Frontal cortex (tissue), 4 donors: ENCODE measurements around the gene RPS26. TPM values are rescaled to one million over a fixed set of nuclear protein-coding genes. Genes with fewer than 3 reads are reported as not detected.
A peak's percentile ranks its signal among the peaks of the same experiment; 100 is the strongest.
"Not testable (repeated sequence)": the region's sequence is repeated elsewhere in the genome, so short reads cannot be mapped to it uniquely, and the experiment has no call there.

Experiments used
- DNase-seq, 2 donors: peaks; one replicate each; pipeline ENCODE4 v3.0.0; 2012; ENCODE audit warnings: low spot score in 2 of 2
- FAIRE-seq: peaks from 2 replicates; lab custom pipeline; 2012; peaks lifted over from hg19 to GRCh38; lab: Jason Lieb, UNC
- total RNA-seq: library from RNA; depleted of rRNA; stranded (reverse); fragments of >200 nt; gene quantifications from one replicate; pipeline ENCODE4 v1.2.3, GENCODE V29; 2014
- donor health status: control.
- donor health status: control.
- donor health status: control.

Gene RPS26
- total RNA-seq, 1 donor from 2014 or later = 15.5 TPM

DNA sequence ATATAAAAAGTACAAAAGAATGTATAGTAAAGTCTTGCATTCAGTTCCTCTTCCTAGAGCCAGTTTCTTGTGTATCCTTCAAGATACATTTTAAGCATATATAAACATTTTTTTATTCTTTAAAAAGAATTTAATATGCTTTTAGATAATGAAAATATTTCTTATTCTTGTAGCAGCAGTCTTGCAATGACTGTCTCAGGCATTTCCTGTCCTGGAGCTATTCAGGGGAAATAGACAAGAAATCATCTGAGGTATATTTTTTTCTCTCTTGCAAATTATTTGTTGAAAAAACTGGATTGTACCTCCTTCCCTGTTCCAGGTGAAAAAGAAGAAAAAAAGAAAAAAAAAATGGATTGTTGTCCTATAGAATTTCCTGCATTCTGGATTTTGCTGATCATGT, 21.3 kb downstream of the RPS26 start:
- FAIRE-seq (no peak), DNase-seq (no peak)

DNA sequence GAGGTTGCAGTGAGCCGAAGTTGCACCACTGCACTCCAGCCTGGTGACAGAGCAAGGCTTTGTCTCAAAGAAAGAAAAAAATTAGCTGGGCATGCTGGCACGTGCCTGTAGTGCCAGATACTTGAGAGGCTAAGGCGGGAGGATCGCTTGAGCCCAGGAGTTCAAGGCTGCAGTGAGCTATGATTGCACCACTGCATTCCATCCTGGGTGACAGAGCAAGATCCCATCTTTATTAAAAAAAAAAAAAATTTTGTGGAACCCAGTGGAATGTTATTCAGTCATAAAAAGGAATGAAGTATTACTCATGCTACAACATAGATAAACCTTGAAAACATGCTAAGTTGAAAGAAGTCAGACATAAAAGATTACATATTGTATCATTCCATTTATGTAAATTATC, 29.9 kb downstream of the RPS26 start:
- FAIRE-seq (no peak), DNase-seq (no peak)

DNA sequence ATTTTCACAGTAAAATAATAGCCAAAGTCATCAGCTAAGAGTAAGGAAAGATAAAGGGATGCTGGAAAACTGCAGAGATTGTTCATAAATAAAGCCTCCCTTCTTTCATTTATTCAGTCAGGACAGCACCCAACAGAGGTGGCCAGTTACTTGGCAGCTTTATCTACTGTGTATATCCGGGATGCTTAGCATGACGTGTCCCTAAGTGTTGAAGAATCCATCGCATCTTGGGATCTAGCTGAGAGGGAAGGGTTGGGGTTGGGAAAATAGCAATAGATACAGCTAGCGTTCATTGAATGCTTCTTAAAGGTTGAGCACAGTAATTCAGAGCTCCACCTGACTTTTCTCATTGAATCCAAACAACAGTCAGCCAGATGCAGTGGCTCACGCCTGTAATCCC, 32.7 kb downstream of the RPS26 start:
- DNase-seq (no peak), FAIRE-seq (no peak)

DNA sequence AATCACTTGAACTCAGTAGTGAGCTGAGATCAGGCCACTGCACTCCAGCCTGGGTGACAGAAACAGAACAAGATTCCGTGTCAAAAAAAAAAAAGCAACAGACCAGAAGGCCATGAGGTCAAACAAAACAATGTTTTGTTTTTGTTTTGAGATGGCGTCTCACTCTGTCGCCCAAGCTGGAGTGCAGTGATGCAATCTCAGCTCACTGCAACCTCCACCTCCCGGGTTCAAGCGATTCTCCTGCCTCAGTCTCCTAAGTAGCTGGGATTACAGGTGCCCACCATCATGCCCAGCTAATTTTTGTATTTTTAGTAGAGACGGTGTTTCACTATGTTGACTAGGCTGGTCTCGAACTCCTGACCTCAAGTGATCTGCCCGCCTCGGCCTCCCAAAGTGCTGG, 36.2 kb downstream of the RPS26 start:
- not testable (repeated sequence) for FAIRE-seq, DNase-seq

DNA sequence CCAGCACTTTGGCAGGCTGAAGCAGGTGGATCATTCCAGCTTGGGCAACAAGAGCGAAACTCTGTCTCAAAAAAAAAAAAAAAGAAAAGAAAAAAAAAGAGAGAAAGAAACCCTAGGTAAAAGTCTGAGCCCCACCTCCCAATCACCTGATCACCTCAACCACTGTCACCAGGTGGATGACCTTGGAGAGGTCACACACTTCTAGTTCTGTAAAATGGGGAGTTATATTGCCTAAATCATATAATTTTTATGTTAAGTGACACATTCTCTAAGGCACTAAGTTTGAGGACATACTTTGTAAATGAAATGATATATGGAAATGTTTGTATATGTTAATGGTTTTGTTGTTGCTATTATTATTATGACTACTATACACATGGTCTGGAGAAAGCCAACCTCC, 36.7 kb downstream of the RPS26 start:
- no peak for FAIRE-seq
- DNase-seq = no peak

DNA sequence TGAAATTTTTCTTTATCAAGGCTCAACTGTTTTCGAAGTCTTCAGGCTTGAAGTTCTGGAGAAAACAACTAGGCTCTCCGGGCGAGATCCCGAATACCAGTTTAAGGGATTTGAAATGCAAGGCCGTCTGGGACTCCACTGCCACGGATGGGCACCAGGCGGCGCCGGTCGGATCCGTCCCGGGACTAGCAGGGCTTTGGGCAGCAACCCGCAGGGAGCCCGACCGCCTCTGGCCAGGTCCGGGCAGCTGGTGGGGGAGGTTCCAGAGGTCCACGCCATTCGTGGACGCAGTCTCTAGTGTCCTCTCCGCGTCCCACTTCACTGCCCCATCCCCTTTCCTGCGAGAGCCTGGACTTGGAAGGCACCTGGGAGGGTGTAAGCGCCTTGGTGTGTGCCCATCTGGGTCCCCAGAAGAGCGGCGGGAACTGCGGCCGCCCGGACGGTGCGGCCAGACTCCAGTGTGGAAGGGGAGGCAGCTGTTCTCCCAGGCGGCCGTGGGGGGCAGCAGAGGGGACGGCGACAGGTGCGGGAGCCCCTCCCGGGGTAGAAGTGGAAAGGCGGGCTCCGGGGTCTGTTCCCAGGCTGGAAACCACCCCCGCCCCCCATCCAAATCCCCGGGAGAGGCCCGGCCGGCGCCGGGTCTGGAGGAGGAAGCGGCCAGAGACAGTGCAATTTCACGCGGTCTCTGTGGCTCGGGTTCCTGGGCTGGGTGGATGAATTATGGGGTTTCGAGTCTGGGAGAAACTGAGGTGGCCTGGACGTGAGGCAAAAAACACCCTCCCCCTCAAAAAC, 37.4 kb downstream of the RPS26 start:
- FAIRE-seq = no peak

DNA sequence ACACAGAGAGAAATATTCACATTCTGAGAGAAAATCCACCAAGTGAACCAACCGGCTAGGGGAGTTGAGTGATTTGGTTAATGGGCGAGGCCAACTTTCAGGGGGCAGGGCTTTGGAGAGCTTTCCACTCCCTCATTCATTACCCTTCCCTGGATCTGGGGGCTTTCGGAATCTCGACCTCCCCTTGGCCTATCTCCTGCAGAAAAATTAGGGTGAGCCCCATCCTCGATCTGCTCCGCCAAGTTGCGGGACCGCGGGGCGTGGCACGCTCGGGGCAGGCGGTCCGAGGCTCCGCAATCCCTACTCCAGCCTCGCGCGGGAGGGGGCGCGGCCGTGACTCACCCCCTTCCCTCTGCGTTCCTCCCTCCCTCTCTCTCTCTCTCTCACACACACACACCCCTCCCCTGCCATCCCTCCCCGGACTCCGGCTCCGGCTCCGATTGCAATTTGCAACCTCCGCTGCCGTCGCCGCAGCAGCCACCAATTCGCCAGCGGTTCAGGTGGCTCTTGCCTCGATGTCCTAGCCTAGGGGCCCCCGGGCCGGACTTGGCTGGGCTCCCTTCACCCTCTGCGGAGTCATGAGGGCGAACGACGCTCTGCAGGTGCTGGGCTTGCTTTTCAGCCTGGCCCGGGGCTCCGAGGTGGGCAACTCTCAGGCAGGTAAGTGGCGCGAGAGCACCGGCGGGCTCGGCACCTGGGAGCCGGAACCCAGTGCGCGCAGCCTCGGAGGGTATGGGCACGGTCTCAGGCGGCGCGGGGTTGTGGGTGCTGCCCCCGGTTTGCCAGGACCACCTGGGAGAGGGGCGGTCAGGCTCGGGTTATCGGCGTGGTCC, 38.2 kb downstream of the RPS26 start, which contains the start of gene ERBB3:
Gene ERBB3 (plus strand): TSS at position 443 of the 833 bp plus-strand sequence. CDS start 136 bp downstream, at position 579.
- DNase-seq (peak; percentile 83 to 91), FAIRE-seq (no peak)

More for the DNA sequence above, 37.4 kb downstream of the RPS26 start:
- peak; percentile 74 to 77 for DNase-seq

DNA sequence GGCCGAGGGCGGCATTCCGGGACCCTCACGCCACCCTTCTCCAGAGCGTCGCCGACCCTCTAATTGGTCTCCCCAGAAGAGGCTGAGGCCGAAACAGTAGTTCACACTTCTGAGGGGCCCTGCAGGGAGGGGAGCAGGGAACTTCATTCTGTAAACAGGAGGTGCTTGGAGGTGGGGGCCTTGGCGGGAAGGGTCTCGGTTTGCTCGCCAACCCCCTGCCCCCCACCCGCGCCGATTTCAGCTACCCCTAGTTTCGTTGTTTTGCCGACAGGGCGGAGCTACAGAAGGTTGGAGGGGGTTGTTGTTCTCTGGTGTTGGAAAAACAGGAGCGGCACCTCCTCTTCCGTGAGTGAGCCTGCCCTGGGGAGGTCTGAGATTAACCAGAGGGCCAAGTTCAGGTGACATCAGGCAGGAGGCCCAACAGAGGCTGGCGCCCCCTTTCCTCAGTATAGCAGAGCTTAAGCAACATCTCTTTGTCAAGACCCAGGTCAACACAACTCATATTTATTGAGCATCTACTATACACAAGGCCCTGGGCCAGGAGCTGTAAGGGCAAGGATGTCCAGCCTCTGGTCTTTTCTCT, 38.9 kb downstream of the RPS26 start:
- DNase-seq = no peak
- no peak for FAIRE-seq

DNA sequence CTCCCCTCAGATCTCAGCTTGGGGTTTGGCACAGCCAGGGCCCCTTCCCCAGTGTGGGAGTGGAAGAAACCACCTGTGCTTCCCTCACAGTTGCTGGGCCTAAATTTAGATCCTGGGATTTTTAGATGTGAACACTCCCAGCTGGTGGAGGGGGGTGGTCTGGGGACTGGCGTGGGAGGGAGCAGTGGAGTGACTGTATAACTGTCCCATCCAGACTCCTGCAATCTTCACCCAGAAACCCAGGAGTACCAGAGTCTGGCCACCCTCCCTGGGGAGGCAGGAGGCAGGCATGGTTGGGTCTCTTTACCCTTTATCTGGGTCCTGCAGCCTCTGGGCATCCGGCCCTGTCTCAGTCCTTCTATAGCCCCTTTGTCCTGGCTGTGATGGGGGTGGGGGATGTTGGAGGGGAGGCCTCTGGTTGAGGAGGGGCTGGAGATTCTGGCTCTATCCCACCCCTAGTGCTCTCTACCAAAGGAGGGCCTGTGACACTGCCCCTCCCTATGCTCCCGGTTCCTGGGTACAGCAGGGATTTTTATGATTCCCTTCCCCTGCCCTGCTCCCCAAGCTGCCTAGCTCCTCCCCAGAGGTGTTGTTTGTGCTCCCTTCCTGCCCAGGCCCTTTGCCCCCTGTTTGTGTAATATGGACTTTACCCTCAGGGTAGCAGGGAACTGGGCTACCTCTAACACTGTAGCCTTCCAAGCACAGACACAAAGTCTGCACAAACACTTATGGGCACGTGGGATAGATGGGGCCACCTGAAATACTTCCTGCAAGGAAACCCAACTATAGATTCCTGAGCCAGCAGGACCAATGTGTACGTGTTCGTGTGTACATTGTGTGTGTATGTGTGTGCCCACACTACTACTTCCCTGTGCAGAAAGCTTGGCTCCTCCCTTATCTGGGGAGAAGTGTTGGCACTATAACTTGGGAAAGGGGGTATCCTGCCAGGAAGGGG, 40.0 kb downstream of the RPS26 start:
- peak; percentile 29 to 71 for DNase-seq
- no peak for FAIRE-seq

DNA sequence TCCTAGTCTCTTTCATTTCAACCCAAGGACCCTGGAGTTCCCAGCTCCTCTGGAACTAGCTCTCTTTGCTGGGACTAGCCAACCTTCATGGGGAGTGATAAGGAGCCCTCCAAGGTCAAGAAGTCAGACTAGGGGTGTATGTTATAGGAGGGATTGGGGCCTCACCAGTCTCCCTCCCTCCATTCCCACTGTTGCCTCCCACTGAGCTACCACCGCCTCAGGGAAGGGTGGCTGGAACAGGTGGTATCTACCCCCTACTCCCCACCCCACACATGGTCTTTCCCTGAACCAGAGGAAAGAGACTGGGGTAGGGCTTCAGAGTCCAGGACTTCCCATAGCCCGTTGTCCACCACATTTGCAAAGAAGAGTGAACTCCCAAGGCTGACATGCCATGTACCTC, 40.7 kb downstream of the RPS26 start:
- no peak for DNase-seq
- no peak for FAIRE-seq

DNA sequence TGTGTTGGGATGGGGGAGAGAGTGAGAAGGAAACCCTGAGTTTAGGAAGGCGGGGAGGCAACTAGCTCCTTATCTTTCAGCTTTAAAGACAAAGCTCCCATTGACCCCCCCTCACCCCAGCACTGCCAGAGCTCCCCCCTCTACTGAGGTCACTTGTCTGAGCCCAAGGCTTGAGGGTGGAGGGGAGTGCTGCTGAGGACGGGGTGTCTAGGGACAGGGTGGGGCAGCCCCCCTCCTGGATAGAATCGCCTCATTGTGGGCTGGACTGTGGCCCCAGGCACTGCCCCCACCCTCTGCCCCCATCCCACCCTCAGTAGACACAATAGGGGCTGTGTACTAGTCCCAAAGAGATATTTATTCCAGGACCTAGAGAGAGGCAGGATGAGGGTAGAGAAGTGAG, 41.2 kb downstream of the RPS26 start:
- no peak for FAIRE-seq
- DNase-seq = peak; percentile 52 to 78

DNA sequence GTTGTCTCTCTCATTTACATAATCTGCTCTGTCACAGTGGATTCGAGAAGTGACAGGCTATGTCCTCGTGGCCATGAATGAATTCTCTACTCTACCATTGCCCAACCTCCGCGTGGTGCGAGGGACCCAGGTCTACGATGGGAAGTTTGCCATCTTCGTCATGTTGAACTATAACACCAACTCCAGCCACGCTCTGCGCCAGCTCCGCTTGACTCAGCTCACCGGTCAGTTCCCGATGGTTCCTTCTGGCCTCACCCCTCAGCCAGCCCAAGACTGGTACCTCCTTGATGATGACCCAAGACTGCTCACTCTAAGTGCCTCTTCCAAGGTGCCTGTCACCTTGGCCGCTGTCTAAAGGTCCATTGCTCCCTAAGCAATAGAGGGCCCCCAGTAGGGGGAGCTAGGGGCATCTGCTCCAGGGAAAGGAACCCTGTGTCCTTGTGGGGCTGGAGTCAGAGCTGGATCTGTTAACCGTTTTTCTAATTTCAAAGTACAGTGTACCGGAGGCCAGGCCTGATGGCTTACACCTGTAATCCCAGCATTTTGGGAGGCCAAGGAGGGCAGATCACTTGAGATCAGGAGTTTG, 43.3 kb downstream of the RPS26 start:
- no peak for DNase-seq
- no peak for FAIRE-seq

DNA sequence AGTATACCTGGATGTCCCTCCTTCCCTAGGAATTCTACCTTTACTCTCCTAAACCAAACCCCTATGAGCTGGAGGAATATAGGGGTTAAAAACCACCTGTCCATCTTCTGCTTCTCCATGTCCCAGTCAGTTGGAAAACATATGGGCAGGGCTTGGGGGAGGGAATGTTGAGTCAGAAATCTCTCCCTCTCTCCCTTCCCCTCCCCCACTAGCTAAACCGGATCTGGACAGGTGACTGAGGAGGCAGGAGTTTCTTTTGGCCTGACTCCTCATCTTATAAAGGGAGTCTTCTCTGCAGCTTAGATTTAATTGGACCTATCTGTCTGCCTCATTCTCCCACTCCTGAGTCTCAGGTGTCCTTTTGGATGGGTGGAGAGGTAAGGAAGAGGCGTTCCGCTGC, 44.4 kb downstream of the RPS26 start:
- FAIRE-seq (no peak), DNase-seq (no peak)

DNA sequence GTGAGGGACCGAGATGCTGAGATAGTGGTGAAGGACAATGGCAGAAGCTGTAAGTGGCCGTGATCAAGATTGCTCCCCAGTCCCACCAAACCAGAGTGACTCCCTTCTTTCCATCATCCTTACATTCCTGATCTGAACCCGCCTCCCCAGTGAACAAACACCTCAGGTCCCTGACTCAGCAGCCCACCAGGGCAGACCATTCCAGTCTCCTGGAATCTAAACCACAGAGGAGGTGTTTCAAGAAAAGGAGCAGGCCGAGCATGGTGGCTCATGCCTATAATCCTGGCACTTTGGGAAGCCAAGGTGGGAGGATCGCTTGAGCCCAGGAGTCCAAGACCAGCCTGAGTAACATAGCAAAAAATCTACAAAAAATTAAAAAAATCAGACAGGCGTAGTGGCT, 44.9 kb downstream of the RPS26 start:
- no peak for FAIRE-seq
- no peak for DNase-seq

DNA sequence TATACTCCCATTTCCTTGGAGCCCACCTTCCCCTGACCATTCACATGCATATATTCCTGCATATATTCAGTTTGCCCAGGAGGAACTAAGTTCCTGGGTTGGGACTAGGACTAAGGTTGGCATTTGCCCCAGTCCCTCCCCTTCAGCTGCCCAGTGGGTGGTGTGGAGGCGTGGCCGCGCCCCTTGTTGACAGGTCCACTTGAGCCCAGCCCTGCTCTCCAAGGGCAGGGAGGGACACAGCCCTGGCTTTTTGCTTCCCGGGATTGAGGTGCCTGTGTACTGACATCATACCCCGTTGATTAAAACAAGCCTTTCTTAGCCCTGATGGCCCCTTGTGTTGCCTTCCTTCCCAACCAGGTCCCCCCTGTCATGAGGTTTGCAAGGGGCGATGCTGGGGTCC, 45.5 kb downstream of the RPS26 start:
- no peak for FAIRE-seq
- no peak for DNase-seq
